Stomach (tissue), 4 donors: ENCODE results near the gene RNU5B-1.

ENCODE experiments used
- CTCF ChIP-seq, 7 experiments: fragments of 450-650 bp in 4 of 7; fragments of 200-600 bp in 3 of 7; sonication (generic) in 3 of 7; IDR thresholded peaks; one replicate each; pipeline ENCODE4 v1.5.1; 2016 to 2019; ENCODE audit warnings: antibody characterized with exemption in 7 of 7, control low read depth in 2 of 7, mild to moderate bottlenecking in 1 of 7
- EP300 ChIP-seq: sonication (generic); formaldehyde crosslinking; IDR thresholded peaks from one replicate; pipeline ENCODE4 v1.6.1; 2017; ENCODE audit warnings: antibody characterized with exemption
- POLR2A ChIP-seq, 4 donors: fragments of 450-650 bp; IDR thresholded peaks; one replicate each; pipeline ENCODE4 v1.6.1; 2016; ENCODE audit warnings: antibody characterized with exemption in 4 of 4, control low read depth in 2 of 4, mild to moderate bottlenecking in 1 of 4, moderate library complexity in 1 of 4
- POLR2AphosphoS5 ChIP-seq, 3 donors: sonication (generic); formaldehyde crosslinking; IDR thresholded peaks; one replicate each; pipeline ENCODE4 v1.6.1; 2016; ENCODE audit warnings: antibody characterized with exemption in 3 of 3

GRCh38 chr15:65278480-65278879 lies 26.0 kb upstream of the RNU5B-1 start:
- TF ChIP-seq POLR2A (IDR thresholded peaks at IDR 0.05) (no peak), CTCF (IDR thresholded peaks at IDR 0.05) (no peak), POLR2AphosphoS5 (IDR thresholded peaks at IDR 0.05) (no peak), EP300 (no peak)
